GM18870 (cell line): Measurements from ENCODE around the gene MRI1.
"Not testable (repeated sequence)": the region's sequence is repeated elsewhere in the genome, so short reads cannot be mapped to it uniquely, and the experiment has no call there.

ENCODE experiments used
- ATAC-seq: cut with Tn5 transposase; IDR thresholded peaks from one replicate; pipeline ENCODE4 v1.9.1; 2021; ENCODE audit warnings: moderate library complexity; ENCODE audit not compliant: unreplicated experiment

The MRI1 gene

DNA sequence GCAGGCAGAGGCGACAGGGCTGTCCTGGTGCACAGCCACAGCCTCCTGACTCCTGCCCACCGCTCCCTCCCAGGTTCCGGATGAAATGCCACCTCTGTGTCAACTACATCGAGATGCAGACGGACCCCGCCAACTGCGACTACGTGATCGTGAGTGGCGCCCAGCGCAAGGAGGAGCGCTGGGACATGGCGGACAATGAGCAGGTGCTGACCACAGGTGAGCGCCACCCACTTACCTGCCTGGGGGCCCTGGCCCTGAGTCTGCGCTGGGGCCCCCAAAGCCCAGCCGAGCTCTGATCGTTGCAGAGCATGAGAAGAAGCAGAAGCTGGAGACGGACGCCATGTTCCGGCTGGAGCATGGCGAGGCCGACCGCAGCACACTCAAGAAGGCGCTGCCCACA, 5.5 kb upstream of the MRI1 start:
- ATAC-seq = no peak

DNA sequence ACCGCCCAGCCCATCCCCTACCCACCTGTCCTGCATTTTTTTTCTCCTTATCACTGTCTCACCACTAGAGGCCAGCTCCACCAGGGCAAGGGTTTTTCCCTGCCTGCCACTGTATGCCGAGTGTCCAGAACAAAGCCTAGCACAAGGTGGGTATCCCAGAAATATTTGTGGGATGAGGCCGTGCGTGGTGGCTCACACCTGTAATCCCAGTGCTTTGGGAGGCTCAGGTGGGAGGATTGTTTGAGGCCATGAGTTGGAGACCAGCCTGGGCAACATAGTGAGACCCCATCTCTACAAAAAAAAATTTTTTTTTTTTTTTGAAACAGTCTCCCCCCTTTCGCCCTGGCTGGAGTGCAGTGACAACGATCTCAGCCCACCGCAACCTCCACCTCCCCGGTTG, 2.9 kb upstream of the MRI1 start:
- ATAC-seq = no peak

DNA sequence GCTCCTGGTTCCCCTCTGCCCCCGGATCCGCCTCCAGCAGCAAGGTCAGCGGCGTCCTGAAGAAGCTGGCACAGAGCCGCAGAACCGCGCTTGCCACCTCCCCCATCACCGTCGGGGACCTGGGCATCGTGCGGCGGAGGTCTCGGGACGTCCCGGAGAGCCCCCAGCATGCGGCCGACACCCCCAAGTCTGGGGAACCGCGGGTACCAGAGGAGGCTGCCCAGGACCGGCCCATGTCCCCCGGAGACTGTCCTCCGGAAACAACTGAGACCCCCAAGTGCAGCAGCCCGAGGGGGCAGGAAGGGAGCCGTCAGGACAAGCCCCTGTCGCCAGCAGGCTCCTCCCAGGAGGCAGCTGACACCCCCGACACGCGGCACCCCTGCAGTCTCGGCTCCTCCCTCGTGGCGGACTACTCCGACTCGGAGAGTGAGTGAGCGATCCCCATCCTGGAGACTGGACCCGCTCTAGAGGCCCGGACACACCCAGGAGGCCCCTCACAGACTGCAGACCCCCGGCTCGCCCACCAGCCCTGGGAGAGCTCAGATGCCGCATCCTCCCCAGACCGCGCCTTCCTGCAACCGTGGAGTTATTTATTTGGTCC, 1.6 kb upstream of the MRI1 start:
- ATAC-seq = no peak

DNA sequence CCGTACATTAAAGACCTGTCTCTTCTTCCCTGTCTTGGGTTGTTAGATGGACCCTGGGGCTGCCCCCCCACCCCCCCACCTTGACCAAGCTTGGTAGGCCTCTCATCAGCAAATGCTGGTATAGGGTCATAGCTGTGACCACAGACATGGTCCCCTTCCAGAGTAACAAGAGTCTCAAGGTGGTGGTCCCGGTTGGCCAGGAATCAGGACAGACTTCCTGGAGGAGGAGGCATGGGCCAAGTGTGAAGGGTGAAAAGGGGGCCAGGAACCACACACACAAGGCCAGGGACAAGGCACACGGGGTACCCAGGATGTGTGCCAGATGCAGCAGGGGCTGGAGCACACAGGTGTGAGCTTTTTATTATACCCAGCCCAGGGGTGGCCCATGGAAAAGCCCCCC, 1.1 kb upstream of the MRI1 start:
- ATAC-seq = no peak

DNA sequence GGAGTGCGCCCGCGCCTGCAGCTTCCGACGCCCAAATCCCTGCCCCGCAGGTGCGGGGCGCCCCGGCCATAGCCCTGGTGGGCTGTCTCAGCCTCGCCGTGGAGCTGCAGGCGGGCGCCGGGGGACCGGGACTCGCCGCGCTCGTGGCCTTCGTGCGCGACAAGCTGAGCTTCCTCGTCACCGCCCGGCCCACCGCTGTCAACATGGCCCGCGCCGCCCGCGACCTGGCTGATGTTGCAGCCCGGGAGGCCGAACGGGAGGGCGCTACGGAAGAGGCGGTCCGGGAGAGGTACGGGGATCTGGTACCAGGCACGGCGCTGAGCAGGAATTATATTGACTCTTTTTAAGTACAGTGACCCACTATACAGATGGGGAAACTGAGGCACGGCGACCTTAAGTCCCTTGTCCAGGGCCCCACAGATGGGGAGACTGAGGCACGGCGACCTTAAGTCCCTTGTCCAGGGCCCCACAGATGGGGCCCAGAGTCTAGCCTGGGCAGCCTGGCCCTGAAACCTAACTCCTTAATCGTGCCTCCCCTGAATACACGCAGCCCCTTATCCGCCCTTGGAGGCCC, 586 bp downstream of the MRI1 start:
- ATAC-seq = no peak

DNA sequence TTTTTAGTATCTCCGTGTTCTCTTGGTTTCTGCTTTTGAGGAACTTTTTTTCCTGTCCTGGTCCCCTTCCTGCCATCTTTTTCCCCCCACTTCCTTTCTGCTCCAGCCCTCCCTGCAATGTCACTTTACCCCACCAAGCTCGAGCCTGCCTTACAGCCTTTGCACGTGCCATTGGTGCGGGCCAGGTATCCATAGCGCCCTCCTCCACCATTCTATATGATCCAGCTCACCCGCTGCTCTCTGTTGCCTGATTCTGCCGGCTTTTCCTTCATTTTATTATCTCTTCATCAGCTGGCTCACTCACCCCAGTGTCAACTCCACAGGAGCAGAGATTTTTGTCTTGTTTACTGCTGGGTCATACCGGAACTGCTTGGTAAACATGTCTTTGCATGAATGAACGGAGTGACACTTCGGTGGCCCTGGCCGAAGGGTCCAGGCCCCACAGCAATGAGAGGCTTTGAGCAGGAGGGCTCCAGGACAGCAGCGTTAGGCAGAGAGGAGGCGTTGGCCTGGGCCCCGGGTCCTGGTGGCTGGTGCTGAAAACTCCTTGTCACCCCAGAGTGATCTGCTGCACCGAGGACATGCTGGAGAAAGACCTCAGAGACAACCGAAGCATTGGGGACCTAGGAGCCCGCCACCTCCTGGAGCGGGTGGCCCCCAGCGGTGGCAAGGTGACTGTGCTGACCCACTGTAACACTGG, 1.2 kb downstream of the MRI1 start:
- no peak for ATAC-seq

DNA sequence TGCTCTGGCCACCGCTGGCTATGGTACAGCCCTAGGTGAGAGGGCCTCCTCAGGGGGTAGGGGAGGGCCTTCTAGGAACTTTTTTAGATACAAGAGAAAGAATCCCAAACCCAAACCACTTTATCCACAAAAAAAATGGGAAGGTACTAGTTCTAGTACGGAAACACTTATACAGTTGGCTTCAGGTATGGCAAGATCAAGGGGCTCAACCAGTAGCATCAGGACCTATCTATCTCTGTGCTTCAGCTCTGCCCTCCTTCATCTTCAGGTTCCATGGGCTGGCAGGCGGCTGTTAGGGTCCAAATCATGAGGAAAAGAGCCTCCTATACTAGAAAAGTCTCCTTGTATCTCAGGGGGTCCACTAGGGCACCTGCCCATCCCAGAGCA, 1.8 kb downstream of the MRI1 start:
- ATAC-seq = no peak

DNA sequence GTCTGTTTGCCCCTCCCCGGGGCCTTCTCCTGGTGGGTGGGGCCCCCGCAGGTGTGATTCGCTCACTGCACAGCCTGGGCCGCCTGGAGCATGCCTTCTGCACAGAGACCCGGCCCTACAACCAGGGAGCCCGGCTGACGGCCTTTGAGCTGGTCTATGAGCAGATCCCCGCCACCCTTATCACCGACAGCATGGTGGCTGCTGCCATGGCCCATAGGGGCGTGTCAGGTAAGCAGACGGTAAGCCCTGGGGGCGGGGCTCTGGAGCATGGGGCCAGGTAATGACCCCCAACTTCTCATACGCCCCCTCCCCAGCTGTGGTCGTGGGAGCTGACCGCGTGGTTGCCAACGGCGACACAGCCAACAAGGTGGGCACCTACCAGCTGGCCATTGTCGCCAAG, 4.2 kb downstream of the MRI1 start:
- ATAC-seq = no peak

DNA sequence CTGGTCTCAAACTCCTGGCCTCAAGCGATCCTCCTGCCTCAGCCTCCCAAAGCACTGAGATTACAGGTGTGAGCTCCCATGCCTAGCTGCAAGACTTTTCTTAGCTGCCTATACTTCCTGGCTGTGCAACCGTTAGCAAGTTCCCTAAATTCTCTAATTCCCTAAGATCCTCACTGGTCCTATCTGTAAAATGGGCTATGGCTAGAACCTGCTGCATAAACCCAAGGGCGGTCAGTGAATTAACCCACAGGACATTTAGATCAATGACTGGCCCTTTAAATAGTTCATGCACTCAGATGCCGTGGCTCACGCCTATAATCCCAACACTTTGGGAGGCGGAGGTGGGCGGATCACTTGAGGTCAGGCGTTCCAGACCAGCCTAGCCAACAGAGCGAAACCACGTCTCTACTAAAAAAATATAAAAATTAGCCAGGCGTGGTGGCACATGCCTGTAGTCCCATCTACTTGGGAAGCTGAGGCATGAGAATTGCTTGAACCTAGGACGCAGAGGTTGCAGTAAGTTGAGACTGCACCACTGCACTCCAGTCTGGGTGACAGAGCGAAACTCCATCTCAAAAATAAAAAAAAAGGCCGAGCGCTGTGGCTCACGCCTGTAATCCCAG, 5.8 kb downstream of the MRI1 start:
- ATAC-seq = no peak

DNA sequence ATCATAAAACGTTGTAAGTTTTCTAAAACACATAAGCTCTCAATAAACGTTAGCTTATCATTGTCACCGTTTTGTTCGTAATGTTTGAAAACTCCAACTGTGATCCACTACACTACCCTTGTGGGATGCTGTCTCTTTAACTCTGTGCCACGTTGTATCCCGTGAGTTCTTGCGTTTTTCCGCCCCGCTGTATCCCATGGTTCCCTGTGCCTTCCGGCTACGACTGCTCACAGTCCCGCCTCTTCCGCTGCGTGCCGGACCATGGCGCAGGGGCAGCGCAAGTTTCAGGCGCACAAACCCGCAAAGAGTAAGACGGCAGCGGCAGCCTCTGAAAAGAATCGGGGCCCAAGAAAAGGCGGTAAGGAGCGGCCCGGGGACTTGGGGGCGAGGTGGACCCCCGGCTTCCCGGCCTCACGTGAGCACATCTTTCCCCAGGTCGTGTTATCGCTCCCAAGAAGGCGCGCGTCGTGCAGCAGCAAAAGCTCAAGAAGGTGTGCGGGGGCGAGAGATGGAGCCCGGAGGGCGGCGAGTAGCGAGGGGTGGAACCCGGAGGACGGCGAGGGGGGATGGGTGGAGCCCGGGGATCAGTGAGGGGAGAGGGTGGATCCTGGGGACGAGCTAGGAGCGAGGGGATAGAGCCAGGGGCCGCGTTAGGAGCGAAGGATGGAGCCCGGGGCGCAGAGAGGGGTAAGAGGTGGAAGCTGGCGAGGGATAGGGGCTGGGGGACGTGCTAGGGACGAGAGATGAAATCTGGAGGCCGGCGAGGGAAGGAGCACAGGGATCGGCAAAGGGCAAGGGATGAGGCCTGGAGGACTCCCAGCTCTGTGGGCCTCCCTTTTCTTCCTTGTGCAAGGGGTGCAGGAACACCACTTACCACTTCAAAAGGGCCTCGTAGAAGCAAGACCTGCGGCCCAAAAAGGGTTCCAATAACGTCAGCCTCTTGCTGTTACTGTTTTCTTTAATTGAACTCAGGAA, 10.2 kb downstream of the MRI1 start, which contains the start of gene C19orf53:
Gene C19orf53 (plus strand): TSS at position 240 of the 975 bp plus-strand sequence. CDS start 22 bp downstream, at position 262.
- peak; percentile 88 for ATAC-seq

DNA sequence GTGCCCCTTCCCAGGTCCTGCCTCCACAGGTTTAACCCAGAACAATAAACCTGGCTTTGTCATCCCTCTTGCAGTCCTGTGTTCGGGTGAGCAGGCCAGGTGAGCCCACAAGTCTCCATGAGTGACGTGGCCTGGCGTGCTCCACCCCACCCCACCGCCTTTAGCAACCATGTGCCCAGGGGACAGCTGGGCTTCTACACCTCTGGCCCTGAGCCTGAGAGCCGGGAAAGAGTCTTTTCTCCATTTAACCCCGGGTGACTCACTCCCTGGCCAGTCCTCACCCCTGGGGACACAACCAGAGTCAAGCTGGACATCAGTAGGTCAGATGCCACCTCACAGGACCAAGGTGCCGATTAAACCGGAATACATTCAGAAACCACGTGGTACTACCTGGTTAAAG, 14.1 kb downstream of the MRI1 start:
- no peak for ATAC-seq

DNA sequence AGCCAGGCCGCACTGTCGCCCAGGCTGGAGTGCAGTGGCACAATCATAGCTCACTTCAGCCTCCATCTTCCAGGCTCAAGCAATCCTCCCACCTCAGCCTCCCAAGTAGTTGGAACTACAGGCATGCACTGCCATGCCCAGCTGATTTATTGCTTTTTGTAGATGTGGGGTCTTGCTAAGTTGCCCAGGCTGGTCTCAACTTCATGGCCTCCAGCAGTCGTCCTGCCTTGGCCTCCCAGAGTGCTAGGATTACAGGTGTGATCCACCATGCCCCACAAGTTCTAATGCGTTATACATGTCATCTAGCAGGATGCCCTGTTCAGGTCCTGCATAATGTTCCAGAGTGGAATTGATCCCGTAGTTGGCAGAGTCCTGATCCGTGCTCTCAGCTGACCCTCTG, 14.5 kb downstream of the MRI1 start:
- ATAC-seq = no peak

DNA sequence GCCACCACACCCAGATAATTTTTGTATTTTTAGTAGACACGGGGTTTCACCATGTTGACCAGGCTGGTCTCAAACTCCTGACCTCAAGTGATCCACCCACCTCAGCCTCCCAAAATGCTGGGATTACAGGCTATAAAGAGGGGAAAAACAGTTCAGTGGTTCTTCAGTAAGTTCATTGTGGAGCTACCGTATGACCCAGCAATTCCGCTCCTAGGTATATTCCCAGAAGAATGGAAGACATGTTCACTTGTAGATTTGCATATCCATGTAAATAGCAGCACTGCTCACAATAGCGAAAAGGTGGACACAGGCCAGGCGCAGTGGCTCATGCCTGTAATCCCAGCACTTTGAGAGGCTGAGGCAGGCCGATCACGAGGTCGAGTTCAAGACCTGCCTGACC, 15.5 kb downstream of the MRI1 start:
- not testable (repeated sequence) for ATAC-seq

DNA sequence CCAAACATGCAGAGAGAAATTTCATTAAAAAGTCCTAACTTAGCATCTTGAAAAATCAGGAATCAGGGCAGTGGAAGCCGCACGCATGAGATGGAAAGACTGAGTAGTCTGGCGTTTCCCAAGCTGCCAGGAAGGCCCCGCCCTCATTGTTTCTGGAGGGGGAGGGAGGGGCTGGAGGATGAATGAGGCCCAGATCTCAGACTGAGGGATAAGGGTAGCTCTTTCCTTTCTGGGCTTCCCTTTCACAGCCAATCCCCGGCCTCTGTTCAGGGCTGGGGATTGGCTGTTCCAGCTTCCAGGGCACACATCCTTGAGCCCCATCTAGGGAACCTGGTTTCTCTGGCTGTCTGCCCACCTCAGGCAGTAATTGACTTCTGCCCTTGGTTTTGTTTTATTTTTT, 17.2 kb downstream of the MRI1 start:
- no peak for ATAC-seq

DNA sequence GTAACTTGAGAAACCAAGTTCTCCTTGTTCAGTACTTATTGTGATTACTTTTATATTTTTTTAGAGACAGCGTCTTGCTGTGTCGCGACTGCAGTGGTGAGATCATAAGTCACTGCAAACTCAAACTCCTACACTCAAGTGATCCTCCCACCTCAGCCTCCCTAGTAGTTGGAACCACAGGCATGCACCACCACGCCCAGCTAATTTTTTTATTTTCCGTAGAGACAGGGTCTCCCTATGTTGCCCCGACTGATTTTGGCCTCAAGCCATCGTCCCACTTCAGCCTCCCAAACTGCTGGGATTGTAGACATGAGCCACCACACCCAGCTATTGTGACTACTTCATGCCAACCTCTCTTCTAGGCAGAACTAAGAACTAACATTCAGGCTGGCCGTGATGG, 18.2 kb downstream of the MRI1 start:
- no peak for ATAC-seq

DNA sequence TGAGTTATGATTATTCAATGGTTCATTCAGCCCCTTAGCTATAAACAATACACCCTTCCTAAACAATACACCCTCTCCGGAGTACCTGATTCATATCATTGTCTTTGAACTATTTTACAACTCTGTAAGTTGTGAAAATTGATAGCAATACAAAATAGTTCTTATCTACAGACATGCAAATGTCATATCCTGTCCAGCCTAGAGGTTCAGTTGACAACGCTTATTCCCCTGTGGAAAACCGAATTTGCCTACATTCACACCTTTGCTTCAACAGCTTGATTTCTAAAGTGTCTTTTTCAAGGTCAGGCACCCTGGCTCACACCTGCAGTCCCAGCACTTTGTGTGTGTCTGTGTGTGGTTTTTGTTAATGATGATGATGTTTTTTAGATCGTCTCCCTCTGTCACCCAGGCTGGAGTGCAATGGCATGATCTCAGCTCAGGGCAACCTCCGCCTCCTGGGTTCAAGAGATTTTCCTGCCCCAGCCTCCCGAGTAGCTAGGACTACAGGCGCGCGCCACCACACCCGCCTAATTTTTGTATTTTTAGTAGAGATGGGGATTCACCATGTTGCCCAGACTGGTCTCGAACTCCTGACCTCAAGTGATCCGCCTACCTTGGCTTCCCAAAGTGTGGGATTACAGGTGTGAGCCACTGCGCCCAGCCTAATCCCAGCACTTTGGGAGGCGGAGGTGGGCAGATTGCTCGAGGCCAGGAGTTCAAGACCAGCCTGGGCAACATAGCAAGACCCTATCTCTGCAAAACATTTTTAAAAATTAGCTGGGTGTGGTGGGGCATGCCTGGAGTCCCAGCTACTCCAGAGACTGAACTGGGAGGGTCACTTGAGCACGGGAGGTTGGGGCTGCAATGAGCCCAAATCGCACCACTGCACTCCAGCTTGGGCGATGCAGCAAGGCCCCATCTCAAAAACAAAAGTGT, 19.5 kb downstream of the MRI1 start:
- no peak for ATAC-seq

DNA sequence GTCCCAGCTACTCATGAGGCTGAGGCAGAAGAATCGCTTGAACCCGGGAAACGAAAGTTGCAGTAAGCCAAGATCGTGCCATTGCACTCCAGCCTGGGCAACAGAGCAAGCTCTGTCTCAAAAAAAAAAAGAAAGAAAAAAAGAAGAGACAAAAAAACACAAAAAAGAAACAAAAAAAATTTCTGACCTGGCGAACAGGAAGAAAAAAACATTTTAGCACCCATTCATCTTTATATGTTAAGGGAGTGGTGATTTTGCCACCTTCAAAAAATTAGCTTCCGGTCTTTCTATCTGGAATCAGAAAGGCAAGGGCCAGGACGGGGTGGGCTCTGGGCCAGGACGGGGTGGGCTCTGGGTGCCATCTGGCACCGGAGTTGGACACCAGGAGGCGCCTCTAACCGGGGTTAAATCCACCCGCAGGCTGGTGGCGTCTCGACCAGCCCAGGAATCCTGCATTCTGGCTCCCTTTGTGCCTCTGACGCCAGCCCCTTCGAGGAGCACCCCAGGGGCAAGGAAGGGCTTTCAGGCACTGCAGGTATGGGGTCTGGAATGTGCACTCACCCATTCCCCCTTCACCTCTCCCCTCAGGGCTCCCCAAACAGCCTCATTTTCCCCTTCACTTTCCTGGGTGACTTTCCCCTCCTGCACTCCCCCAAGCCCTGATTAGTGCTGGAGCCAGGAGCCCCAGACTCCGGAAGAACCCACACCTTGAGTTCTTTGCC, 20.6 kb downstream of the MRI1 start:
- ATAC-seq = no peak

DNA sequence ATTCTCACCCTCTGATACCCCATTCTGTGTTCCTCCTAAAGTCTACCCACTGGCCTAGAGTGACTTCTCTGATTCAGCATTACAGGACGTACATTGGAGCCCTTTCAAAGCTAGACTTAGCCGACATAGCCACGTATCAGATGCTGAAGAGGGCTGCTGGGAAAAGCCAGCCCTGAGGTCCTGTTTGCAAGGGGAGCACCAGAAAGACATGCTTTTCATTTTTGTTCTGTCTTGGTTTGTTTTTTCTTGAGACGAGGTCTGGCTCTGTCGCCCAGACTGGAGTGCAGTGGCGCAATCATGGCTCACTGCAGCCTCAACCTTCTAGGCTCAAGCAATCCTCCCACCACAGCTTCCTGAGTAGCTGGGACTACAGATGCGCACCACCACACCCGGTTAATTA, 24.7 kb downstream of the MRI1 start:
- no peak for ATAC-seq

DNA sequence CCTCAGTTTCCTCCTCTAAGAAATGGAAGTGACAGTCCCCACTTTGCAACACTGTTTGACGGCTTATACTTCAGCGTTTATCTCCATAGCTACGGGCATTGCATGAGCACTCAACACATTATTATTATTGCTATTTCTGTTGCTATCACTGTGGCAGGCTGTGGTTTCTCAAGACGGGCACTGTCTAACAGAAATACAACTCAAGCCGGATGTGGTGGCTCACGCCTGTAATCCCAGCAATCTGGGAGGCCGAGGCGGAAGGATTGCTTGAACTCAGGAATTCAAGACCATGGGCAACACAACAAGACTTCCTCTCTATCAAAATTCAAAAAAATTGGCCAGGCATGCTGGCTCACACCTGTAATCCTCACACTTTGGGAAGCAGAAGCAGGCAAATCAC, 26.0 kb downstream of the MRI1 start:
- no peak for ATAC-seq
